ENCODE measurements around the gene RNASET2.

The RNASET2 gene

DNA sequence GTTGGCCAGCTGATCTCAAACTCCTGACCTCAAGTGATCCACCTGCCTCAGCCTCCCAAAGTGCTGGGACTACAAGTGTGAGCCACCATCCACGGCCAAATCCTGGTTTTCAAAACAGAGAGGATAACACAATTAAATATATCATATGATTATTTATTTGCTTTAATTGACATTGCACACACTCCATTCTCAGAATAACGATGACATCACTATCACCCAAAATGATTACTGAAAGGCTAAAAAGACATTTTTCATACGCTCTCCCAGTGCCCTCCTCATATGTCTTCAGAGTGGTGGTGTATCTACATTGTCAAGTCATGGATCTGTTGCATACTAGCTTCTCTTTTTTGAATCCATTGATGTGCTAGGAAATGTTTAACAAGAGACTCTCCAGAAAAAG, 24.4 kb upstream of the RNASET2 start:
- Histone ChIP-seq H3K27ac (ENCODE audit: poor library complexity, severe bottlenecking) (no peak overlapping the region), H3K36me3 (ENCODE audit: low read depth) (peaks cover 15% of the 10 kb centered on the region), H3K9me3 (ENCODE audit: severe bottlenecking) (no peaks in the 10 kb centered on the region), H3K4me3 (ENCODE audit: severe bottlenecking) (no peak overlapping the region), H3K27me3 (ENCODE audit: insufficient read depth, poor library complexity, severe bottlenecking) (no peaks in the 10 kb centered on the region), H3K4me1 (ENCODE audit: insufficient read depth, poor library complexity, severe bottlenecking) (no peaks in the 10 kb centered on the region)
- TF ChIP-seq, protein P1, sequence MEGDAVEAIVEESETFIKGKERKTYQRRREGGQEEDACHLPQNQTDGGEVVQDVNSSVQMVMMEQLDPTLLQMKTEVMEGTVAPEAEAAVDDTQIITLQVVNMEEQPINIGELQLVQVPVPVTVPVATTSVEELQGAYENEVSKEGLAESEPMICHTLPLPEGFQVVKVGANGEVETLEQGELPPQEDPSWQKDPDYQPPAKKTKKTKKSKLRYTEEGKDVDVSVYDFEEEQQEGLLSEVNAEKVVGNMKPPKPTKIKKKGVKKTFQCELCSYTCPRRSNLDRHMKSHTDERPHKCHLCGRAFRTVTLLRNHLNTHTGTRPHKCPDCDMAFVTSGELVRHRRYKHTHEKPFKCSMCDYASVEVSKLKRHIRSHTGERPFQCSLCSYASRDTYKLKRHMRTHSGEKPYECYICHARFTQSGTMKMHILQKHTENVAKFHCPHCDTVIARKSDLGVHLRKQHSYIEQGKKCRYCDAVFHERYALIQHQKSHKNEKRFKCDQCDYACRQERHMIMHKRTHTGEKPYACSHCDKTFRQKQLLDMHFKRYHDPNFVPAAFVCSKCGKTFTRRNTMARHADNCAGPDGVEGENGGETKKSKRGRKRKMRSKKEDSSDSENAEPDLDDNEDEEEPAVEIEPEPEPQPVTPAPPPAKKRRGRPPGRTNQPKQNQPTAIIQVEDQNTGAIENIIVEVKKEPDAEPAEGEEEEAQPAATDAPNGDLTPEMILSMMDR (IDR thresholded peaks at IDR 0.05; ENCODE audit: poor library complexity, severe bottlenecking): no peak
- DNase-seq (ENCODE audit: low spot score): no peak
- no peak for ATAC-seq (ENCODE audit: low read depth)

DNA sequence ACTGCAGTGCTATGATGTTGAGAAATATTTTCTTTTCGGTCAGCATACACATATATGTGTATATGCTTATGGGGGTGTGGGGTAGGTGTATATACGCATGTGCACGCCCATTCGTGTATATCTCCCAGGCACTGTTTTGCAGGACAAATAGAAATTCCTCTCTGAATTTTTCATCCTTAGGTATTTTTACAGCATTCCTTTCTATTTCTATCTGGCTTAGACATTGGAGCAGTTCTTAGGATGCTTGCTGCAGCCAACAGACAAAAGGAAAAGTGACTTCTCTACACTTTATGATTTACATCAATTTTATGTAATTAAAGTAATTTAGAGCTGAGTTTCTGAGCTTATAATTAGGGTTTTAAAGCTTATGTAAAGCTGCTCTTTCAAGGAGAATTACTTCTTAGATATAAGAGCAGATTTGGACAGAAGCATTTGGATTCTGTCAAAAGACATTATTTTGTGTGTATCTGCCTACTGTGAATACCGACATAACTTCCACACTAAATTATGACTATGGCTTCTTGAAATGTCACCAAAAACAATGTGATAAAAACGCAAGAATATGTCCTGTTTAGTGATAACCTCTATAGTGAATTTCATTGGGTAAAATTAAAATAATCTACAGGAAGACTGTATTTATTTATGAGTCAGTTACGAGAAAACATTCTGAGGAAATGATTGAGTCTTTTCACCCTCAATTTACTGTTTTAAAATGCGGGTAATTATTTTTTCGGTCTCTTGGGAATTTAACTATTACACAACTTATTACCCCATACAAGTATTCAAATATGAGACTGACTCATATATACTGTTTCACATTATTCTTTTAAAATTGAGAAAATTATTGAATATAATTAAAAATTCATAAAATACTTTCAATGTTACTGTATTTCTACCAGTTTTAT, 21.5 kb upstream of the RNASET2 start:
- H3K27me3 ChIP-seq (ENCODE audit: insufficient read depth, poor library complexity, severe bottlenecking): no peaks in the 10 kb centered on the region
- no peak for DNase-seq (ENCODE audit: low spot score)

DNA sequence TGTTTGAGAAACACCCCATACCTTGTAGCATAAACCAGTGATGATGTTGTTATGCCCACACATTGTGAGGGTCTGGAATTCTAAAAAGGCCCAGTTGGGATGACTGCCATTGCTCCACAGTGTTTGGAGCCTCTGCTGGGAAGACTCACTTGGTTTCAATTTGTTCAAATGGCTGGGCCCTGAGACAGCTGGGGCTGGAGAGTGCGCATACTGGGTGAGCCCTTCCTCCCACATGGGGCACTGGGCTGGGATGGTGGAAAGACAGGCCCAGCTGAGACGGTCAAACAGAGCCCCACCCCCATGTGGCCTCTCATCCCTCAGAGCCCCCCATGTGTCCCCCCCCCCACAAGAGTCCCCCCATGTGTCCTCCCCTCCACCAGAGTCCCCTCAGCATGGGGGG, 20.3 kb upstream of the RNASET2 start:
- no peak overlapping the region for H3K27ac ChIP-seq (ENCODE audit: poor library complexity, severe bottlenecking)
- H3K9me3 ChIP-seq (ENCODE audit: severe bottlenecking): no peaks in the 10 kb centered on the region
- DNase-seq (ENCODE audit: low spot score) (no peak), ATAC-seq (ENCODE audit: low read depth) (no peak)
- H3K4me3 ChIP-seq (ENCODE audit: severe bottlenecking): no peak overlapping the region
- no peaks in the 10 kb centered on the region for H3K27me3 ChIP-seq (ENCODE audit: insufficient read depth, poor library complexity, severe bottlenecking)
- TF ChIP-seq, protein P1 (IDR thresholded peaks at IDR 0.05; ENCODE audit: poor library complexity, severe bottlenecking): no peak
- peaks cover 10% of the 10 kb centered on the region for H3K36me3 ChIP-seq (ENCODE audit: low read depth)
- no peaks in the 10 kb centered on the region for H3K4me1 ChIP-seq (ENCODE audit: insufficient read depth, poor library complexity, severe bottlenecking)

More for the DNA sequence above, 21.5 kb upstream of the RNASET2 start:
- Histone ChIP-seq H3K9me3 (ENCODE audit: severe bottlenecking) (no peaks in the 10 kb centered on the region), H3K36me3 (ENCODE audit: low read depth) (peaks cover 10% of the 10 kb centered on the region), H3K4me3 (ENCODE audit: severe bottlenecking) (no peak overlapping the region), H3K4me1 (ENCODE audit: insufficient read depth, poor library complexity, severe bottlenecking) (no peaks in the 10 kb centered on the region), H3K27ac (ENCODE audit: poor library complexity, severe bottlenecking) (no peak overlapping the region)
- ATAC-seq (ENCODE audit: low read depth): no peak
- TF ChIP-seq, protein P1 (IDR thresholded peaks at IDR 0.05; ENCODE audit: poor library complexity, severe bottlenecking): no peak

DNA sequence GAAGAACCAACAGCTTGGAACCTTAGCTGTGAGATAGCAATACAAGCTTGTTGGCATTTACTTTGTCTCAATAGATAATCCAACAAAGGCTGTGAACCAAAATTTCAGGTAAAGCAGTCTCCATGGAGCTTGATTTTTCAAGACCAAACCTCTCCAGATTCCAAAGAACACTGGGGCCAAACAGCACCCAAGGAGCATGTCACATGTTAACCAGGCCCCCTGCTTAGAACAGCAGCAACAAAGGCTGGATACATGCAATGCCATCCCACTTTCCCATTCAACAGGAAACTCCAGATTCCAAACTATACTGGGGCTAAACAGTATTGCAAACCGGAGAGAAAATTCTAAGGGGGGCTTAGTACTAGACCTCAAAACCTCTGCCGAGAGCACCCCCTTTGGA, 15.8 kb upstream of the RNASET2 start:
- ATAC-seq (ENCODE audit: low read depth): no peak
- H3K36me3 ChIP-seq (ENCODE audit: low read depth): no peaks in the 10 kb centered on the region
- TF ChIP-seq, protein P1 (IDR thresholded peaks at IDR 0.05; ENCODE audit: poor library complexity, severe bottlenecking): no peak

DNA sequence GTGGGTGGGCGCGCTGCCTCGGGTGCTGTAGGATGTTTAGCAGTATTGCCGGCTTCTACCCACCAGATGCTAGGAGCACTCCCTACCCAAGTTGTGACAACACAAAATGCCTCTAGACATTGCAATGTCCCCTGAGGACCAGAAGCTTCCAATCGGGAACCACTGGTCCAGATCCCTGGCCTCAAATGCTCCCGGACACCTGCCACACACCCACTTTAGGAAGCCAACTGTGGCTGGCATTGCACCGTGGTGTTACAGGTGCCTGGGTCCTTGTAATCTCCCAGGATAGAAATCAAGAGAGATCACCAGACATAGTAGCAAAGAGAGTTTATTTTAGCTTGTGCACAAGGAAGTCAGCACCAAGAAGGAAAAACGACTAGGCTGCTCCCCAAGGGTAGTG, 14.9 kb upstream of the RNASET2 start:
- H3K36me3 ChIP-seq (ENCODE audit: low read depth): no peaks in the 10 kb centered on the region
- DNase-seq (ENCODE audit: low spot score) (no peak), ATAC-seq (ENCODE audit: low read depth) (no peak)
- peaks cover under 1% of the 10 kb centered on the region for H3K9me3 ChIP-seq (ENCODE audit: severe bottlenecking)
- H3K4me1 ChIP-seq (ENCODE audit: insufficient read depth, poor library complexity, severe bottlenecking): no peaks in the 10 kb centered on the region
- H3K27me3 ChIP-seq (ENCODE audit: insufficient read depth, poor library complexity, severe bottlenecking): no peaks in the 10 kb centered on the region
- TF ChIP-seq, protein P1 (IDR thresholded peaks at IDR 0.05; ENCODE audit: poor library complexity, severe bottlenecking): no peak
- H3K27ac ChIP-seq (ENCODE audit: poor library complexity, severe bottlenecking): no peak overlapping the region
- no peak overlapping the region for H3K4me3 ChIP-seq (ENCODE audit: severe bottlenecking)

More for the DNA sequence above, 15.8 kb upstream of the RNASET2 start:
- no peak for DNase-seq (ENCODE audit: low spot score)
- H3K4me3 ChIP-seq (ENCODE audit: severe bottlenecking): no peak overlapping the region
- no peaks in the 10 kb centered on the region for H3K9me3 ChIP-seq (ENCODE audit: severe bottlenecking)
- H3K27me3 ChIP-seq (ENCODE audit: insufficient read depth, poor library complexity, severe bottlenecking): no peaks in the 10 kb centered on the region
- no peak overlapping the region for H3K27ac ChIP-seq (ENCODE audit: poor library complexity, severe bottlenecking)
- H3K4me1 ChIP-seq (ENCODE audit: insufficient read depth, poor library complexity, severe bottlenecking): no peaks in the 10 kb centered on the region

Measured in RWPE2 (cell line).